Tongue (tissue), 2 donors: ENCODE measurements around the gene DCT. TPM values are rescaled to one million over a fixed set of nuclear protein-coding genes. Genes with fewer than 3 reads are reported as not detected.
A peak's percentile ranks its signal among the peaks of the same experiment; 100 is the strongest.

Experiments
- DNase-seq: peaks from one replicate; pipeline ENCODE4 v3.0.0-alpha.2; 2015
- total RNA-seq: library from RNA; depleted of rRNA; stranded (reverse); fragments of >200 nt; gene quantifications from one replicate; pipeline ENCODE4 v1.2.3, GENCODE V29; 2014

DCT gene
- total RNA-seq, 1 donor from 2014 or later: 0.62 TPM

GRCh38 chr13:94394723-94395122 is 84.8 kb downstream of the DCT start:
- DNase-seq: no peak

GRCh38 chr13:94390881-94391280 is 88.6 kb downstream of the DCT start:
- DNase-seq: peak; percentile 45

GRCh38 chr13:94389604-94390351 is 89.7 kb downstream of the DCT start:
- no peak for DNase-seq

- DNase-seq: no peak
Observed at GRCh38 chr13:94387047-94387446, 92.4 kb downstream of the DCT start.

Other genes starting within 250 kb of the DCT start
- gene TGDS, start 116.5 kb upstream of the DCT start, total RNA-seq: 14.1 TPM
- gene GPR180, start 122.2 kb upstream of the DCT start, total RNA-seq: 11.6 TPM
- gene SOX21, start 232.9 kb upstream of the DCT start, total RNA-seq: 0.41 TPM